Measurements from ENCODE around the gene PEX5L.

The PEX5L gene

DNA sequence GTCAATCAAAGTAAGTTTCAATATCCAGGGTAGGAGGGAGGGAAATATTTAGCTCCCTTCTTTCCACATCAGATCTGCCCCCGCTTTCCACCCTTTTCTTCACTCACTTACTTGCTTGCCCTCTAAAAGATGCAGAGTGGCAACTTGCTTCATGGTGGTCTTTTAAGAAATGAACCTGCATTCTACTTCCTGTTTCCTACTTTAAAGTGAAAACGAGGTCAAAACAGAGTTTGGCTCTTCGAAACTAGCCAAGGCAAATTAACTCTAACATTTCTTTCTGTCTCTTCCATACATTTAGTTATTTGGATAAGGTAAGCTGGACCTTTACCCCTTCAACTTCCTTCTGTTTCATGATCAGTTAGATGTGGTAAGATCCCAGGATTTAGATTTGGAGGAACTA lies 34.2 kb upstream of the PEX5L start:
- no peak for TF ChIP-seq ZBTB7A (IDR thresholded peaks at IDR 0.05; ENCODE audit: low read depth)
- no peak for TF ChIP-seq RAD21 (IDR thresholded peaks at IDR 0.05; ENCODE audit: low read depth)
- no peak for TF ChIP-seq YY1 (IDR thresholded peaks at IDR 0.05; ENCODE audit: low read depth)
- no peak for TF ChIP-seq EGR1 (IDR thresholded peaks at IDR 0.05)
- TF ChIP-seq CREB1 (IDR thresholded peaks at IDR 0.05; ENCODE audit: low read depth), result no peak
- TF ChIP-seq TAF1 (IDR thresholded peaks at IDR 0.05; ENCODE audit: low read depth), result no peak
- TF ChIP-seq, protein P1, sequence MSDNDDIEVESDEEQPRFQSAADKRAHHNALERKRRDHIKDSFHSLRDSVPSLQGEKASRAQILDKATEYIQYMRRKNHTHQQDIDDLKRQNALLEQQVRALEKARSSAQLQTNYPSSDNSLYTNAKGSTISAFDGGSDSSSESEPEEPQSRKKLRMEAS (IDR thresholded peaks at IDR 0.05), result no peak
- TF ChIP-seq, protein P2, sequence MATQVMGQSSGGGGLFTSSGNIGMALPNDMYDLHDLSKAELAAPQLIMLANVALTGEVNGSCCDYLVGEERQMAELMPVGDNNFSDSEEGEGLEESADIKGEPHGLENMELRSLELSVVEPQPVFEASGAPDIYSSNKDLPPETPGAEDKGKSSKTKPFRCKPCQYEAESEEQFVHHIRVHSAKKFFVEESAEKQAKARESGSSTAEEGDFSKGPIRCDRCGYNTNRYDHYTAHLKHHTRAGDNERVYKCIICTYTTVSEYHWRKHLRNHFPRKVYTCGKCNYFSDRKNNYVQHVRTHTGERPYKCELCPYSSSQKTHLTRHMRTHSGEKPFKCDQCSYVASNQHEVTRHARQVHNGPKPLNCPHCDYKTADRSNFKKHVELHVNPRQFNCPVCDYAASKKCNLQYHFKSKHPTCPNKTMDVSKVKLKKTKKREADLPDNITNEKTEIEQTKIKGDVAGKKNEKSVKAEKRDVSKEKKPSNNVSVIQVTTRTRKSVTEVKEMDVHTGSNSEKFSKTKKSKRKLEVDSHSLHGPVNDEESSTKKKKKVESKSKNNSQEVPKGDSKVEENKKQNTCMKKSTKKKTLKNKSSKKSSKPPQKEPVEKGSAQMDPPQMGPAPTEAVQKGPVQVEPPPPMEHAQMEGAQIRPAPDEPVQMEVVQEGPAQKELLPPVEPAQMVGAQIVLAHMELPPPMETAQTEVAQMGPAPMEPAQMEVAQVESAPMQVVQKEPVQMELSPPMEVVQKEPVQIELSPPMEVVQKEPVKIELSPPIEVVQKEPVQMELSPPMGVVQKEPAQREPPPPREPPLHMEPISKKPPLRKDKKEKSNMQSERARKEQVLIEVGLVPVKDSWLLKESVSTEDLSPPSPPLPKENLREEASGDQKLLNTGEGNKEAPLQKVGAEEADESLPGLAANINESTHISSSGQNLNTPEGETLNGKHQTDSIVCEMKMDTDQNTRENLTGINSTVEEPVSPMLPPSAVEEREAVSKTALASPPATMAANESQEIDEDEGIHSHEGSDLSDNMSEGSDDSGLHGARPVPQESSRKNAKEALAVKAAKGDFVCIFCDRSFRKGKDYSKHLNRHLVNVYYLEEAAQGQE (IDR thresholded peaks at IDR 0.05; ENCODE audit: low read depth), result no peak
- TF ChIP-seq TCF12 (IDR thresholded peaks at IDR 0.05; ENCODE audit: low read depth), result no peak
- no peak for TF ChIP-seq NFIC (IDR thresholded peaks at IDR 0.05)
- no peak for TF ChIP-seq EP300 (IDR thresholded peaks at IDR 0.05; ENCODE audit: borderline replicate concordance)
- no peak for TF ChIP-seq TEAD4 (IDR thresholded peaks at IDR 0.05)
- no peak for TF ChIP-seq CEBPB (IDR thresholded peaks at IDR 0.05)
- TF ChIP-seq FOXM1 (IDR thresholded peaks at IDR 0.05; ENCODE audit: borderline replicate concordance, low read depth), result no peak
- TF ChIP-seq, protein P3, sequence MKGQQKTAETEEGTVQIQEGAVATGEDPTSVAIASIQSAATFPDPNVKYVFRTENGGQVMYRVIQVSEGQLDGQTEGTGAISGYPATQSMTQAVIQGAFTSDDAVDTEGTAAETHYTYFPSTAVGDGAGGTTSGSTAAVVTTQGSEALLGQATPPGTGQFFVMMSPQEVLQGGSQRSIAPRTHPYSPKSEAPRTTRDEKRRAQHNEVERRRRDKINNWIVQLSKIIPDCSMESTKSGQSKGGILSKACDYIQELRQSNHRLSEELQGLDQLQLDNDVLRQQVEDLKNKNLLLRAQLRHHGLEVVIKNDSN (IDR thresholded peaks at IDR 0.05), result no peak

DNA sequence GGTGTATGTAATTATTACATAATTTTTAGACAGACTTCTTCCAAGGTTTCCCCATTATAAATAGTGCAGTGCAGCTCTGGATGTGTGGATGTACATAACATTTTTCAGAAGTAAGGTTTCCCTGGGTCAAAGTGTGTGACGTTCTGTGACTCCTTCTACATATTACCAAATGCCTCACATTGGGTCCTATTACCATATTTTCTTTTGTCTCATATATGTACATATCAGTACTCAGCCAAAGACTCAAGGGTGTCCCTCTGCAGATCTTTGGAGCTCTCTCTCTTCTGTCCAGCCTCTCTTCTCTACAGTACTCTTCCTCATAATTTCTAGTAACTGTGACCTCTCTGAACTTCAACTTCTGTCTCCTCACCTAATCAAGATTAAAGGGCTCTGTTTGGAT lies 31.3 kb upstream of the PEX5L start:
- TF ChIP-seq, protein P1 (IDR thresholded peaks at IDR 0.05), result no peak
- TF ChIP-seq EGR1 (IDR thresholded peaks at IDR 0.05) (no peak), CREB1 (IDR thresholded peaks at IDR 0.05; ENCODE audit: low read depth) (no peak), FOXM1 (IDR thresholded peaks at IDR 0.05; ENCODE audit: borderline replicate concordance, low read depth) (no peak), ZBTB7A (IDR thresholded peaks at IDR 0.05; ENCODE audit: low read depth) (no peak), TAF1 (IDR thresholded peaks at IDR 0.05; ENCODE audit: low read depth) (no peak), NFIC (IDR thresholded peaks at IDR 0.05) (no peak), CEBPB (IDR thresholded peaks at IDR 0.05) (no peak), RAD21 (IDR thresholded peaks at IDR 0.05; ENCODE audit: low read depth) (no peak), TCF12 (IDR thresholded peaks at IDR 0.05; ENCODE audit: low read depth) (no peak)
- TF ChIP-seq, protein P2 (IDR thresholded peaks at IDR 0.05; ENCODE audit: low read depth), result no peak

DNA sequence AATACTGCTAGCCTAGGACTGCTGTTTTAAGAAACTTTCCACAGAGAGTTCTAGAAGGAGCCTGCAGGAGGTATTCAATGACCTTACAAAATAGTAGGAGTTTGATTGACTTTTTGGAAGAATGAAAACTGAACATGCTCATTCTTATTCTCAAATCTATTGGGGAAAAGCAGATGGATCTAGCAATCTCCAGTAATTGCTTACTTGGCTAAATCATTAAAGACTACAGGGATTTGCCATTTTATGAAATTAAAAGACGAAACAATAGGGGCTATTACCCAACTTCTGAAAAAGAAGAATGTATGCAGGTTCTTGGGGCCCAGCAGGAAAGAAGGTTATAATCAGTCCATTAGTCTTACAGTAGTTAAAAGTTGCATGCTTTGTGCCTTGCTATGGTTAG lies 29.9 kb upstream of the PEX5L start:
- no peak for TF ChIP-seq EGR1 (IDR thresholded peaks at IDR 0.05)

DNA sequence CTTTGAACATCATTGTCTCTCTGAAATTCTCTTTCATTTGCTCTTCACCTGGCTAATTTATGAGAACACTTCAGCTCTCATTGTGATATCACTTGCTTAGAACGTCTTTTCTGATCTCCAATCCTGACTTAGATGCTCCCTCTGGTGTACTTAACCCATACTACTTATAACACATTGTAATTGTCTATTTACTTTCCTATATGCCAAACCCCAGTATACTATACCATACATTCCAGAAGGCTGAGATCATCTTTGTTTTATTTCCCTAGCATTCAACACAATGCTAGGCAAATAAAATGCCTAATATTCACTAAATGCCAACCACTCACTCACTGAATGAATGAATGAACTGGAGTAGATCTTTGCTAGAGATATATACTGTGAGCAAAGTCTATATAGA lies 27.0 kb upstream of the PEX5L start:
- TF ChIP-seq NFIC (IDR thresholded peaks at IDR 0.05) (no peak), ZBTB7A (IDR thresholded peaks at IDR 0.05; ENCODE audit: low read depth) (no peak), CEBPB (IDR thresholded peaks at IDR 0.05) (no peak), CREB1 (IDR thresholded peaks at IDR 0.05; ENCODE audit: low read depth) (no peak), TCF12 (IDR thresholded peaks at IDR 0.05; ENCODE audit: low read depth) (no peak), RAD21 (IDR thresholded peaks at IDR 0.05; ENCODE audit: low read depth) (no peak), TEAD4 (IDR thresholded peaks at IDR 0.05) (no peak), YY1 (IDR thresholded peaks at IDR 0.05; ENCODE audit: low read depth) (no peak)
- TF ChIP-seq, protein P2 (IDR thresholded peaks at IDR 0.05; ENCODE audit: low read depth), result no peak

DNA sequence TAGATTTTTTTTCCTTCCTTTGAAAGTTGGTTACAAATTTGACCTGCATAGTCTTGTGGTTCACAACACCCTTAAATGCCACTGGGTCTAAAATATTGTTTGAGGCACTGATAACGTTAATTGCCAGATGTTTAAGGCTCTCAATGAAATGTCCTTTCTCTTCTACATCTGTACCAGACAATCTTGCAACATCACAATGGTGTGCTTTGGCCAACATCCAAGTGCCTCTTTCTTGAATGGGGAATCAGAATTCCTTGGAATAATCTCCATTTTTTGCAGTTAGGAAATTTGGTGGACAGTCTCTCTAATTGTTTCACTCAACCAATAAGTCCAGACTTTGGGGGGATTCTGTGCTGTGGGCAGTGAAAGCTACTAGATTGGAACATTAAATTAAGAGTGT lies 26.0 kb upstream of the PEX5L start:
- TF ChIP-seq CREB1 (IDR thresholded peaks at IDR 0.05; ENCODE audit: low read depth), result no peak
- TF ChIP-seq TCF12 (IDR thresholded peaks at IDR 0.05; ENCODE audit: low read depth), result no peak
- no peak for TF ChIP-seq EGR1 (IDR thresholded peaks at IDR 0.05)
- TF ChIP-seq, protein P1 (IDR thresholded peaks at IDR 0.05), result no peak
